ENCODE results near the gene KBTBD4.
"Not testable (repeated sequence)": the region's sequence is repeated elsewhere in the genome, so short reads cannot be mapped to it uniquely, and the experiment has no call there.

The KBTBD4 gene

DNA sequence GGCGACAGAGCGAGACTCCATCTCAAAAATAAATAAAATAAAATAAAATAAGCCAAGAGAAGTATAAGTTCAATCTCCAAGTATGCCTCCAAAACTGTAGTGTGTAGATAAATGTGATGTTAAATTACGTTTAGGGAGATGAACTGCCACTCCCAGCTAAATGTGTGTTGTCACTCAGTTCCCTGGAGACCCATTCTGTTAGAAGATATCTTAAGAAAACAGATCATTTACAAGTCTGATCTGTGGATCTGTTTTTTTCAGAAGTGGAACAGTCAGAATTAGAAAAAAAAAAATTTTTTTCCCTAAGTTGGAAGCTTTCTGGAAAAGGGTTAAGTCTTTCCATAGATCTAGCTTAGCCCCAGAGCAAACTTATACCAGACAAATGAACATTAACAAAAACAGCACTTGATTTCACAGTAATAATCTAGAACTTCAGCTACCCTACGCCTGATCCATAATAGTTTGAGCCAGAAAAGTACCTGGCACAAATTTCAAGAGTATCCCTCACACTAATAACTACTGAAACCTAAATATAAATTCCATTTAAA, 44.0 kb downstream of the KBTBD4 start:
- in situ Hi-C loops (cut with MboI; ENCODE audit: low pct_unique_long_range_greater_than_20kb, low sequenced_read_pairs) = no loop called here
- DNase-seq = no peak

DNA sequence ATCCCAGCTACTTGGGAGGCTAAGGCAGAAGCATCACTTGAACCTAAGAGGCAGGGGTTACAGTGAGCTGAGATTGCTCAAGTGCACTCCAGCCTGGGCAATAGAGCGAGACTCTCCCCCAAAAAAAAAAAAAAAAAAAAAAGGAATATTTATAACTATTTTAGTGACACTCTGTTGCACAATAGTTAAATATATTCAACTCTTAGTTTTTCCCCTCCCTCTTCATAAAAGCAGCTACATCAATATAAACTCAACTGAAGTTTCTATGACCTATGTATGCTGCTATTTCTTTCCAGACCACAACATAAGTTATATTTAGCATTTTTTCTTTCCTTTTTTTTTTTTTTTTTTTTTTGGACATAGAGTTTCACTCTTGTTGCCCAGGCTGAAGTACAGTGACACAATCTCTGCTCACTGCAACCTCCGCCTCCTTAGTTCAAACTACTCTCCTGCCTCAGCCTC, 45.0 kb downstream of the KBTBD4 start:
- DNase-seq = no peak
- in situ Hi-C loops (cut with MboI; ENCODE audit: low pct_unique_long_range_greater_than_20kb, low sequenced_read_pairs) = no loop called here

DNA sequence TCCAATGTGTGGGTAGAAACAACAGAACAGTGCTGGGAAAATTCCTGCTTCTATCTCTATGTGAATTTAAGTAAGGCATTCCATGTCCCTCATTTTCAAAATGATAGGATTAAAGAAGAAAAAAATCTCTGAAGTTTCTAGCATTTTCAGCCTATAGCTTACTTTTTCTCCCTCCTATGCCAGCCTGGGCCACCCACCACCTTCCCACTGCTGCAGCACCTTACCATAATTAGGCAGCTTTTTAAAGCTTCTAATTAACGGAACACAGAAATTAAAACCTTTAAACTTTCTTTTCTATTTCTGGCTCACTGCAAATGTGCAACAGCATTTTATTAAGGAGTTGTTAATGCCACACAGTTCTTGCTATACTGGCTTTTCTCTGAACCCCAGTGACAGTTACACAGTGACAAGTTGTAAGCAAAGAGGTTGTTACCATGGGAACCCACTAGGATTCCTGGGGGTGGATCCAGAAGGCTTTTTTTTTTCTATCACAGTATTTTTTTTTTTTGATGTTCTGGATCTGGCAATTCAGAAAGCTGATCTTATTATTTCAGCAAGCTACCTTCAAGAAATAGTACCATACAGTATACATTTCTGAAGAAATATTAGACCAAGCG, 46.1 kb downstream of the KBTBD4 start:
- in situ Hi-C loops (cut with MboI; ENCODE audit: low pct_unique_long_range_greater_than_20kb, low sequenced_read_pairs) = no loop called here
- no peak for DNase-seq

DNA sequence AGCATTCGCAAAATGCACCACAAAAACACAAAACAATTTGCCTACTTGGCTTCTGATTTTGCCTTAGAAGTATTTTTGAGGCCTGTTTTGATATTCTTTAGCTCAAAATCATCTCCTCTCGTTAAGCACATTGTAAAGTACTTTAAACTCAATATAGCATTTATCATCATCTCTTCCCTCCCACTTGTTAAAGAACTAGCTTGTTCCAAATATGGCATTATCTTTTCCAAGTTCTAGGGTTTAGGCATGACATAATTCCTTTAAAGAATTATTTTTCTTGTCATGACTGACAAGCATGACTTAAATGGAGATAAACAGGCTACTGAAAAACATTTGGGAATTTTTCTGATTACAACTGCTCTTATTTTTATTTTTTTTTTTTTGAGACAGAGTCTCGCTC, 47.1 kb downstream of the KBTBD4 start:
- DNase-seq = no peak
- in situ Hi-C loops (cut with MboI; ENCODE audit: low pct_unique_long_range_greater_than_20kb, low sequenced_read_pairs) = no loop called here

DNA sequence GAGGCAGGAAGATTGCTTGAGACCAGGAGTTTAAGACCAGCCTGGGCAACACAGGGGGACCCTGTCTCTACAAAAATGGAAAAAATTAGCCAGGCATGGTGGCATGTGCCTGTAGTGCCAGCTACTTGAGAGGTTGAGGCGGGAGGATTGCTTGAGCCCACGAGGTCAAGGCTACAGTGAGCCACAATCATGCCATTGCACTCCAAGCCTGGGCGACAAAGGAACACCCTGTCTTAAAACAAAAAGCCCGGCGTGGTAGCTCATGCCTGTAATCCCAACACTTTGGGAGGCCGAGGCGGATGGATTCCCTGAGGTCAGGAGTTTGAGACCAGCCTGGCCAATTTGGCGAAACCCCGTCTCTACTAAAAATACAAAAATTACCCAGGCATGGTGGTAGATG, 48.0 kb downstream of the KBTBD4 start:
- in situ Hi-C loops (cut with MboI; ENCODE audit: low pct_unique_long_range_greater_than_20kb, low sequenced_read_pairs); DNase-seq: not testable (repeated sequence)

DNA sequence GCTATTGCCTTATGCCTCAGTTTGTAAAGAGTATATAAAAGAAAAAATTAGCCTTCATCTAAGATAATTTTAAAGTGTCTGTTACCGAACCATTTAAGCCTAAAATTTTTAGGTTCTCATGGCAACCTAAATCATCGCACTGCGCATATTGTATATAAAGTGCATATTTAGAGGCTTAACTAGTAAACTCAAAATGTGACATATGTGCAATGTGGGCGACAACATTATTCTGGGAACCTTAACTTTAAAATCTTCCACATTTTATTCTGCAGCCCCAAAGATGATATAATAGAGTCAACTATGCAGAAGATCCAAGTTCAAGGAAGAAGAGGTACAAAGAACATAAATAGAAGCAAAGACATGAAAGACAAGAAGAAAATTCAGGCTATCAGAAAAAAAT, 48.8 kb downstream of the KBTBD4 start:
- in situ Hi-C loops (cut with MboI; ENCODE audit: low pct_unique_long_range_greater_than_20kb, low sequenced_read_pairs) = no loop called here
- no peak for DNase-seq

DNA sequence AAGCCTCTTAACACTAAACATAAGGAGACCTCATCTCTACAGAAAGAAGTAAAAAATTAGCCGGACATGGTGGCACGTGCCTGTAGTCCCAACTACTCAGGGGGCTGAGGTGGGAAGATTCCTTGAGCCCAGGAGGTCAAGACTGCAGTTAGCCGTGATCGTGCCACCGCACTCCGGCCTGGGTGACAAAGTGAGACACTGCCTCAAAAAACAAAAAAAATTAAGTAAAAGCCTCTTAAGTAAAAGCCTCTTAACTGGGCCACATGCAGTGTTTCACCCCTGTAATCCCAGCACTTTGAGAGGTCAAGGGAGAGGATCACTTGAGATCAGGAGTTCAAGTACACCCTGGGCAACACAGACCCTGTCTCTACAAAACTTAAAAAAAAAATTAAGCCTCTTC, 51.6 kb downstream of the KBTBD4 start:
- in situ Hi-C loops (cut with MboI; ENCODE audit: low pct_unique_long_range_greater_than_20kb, low sequenced_read_pairs) = no loop called here

DNA sequence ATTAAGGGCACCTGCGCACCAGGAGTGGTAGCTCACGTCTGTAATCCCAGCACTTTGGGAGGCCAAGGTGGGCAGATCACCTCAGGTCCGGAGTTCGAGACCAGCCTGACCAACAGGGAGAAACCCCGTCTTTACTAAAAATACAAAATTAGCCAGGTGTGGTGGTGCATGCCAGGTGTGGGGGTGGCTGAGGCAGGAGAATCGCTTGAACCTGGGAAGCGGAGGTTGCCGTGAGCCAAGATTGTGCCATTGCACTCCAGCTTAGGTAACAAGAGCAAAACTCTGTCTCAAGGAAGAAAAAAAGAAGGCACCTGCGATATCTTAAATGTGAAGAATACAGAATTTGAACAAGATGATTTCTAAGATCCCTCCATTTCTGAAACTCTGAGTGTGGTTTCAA, 52.7 kb downstream of the KBTBD4 start:
- in situ Hi-C loops (cut with MboI; ENCODE audit: low pct_unique_long_range_greater_than_20kb, low sequenced_read_pairs); DNase-seq: not testable (repeated sequence)

More for the DNA sequence above, 51.6 kb downstream of the KBTBD4 start:
- DNase-seq = no peak

DNA sequence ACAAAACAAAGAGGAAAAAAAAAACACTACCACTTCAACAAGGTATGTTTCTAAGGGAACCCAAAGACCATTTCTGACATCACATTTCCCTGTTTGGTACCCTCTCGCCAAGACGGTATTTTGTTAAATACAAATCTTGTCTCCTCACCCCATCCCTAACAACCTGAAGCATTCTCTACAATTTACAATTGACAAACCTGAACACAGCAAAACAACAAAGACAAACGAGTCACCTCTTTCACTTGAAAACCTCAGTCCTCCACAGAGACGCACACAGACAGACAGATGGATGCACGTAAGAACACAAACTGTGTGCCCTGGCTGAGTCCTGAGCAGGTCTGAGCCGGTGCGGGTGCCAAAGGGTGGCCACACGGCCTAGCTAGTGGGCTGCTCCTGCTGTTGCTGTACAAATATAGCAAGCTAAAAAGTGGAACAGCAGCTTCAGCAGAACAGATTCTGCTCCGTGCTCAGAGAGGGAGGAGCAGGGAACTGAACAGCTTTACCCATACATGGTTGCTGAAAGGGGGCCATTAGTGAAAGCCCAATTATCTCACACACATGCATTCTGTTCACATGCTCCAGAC, 54.4 kb downstream of the KBTBD4 start:
- DNase-seq = no peak
- in situ Hi-C loops (cut with MboI; ENCODE audit: low pct_unique_long_range_greater_than_20kb, low sequenced_read_pairs) = no loop called here

DNA sequence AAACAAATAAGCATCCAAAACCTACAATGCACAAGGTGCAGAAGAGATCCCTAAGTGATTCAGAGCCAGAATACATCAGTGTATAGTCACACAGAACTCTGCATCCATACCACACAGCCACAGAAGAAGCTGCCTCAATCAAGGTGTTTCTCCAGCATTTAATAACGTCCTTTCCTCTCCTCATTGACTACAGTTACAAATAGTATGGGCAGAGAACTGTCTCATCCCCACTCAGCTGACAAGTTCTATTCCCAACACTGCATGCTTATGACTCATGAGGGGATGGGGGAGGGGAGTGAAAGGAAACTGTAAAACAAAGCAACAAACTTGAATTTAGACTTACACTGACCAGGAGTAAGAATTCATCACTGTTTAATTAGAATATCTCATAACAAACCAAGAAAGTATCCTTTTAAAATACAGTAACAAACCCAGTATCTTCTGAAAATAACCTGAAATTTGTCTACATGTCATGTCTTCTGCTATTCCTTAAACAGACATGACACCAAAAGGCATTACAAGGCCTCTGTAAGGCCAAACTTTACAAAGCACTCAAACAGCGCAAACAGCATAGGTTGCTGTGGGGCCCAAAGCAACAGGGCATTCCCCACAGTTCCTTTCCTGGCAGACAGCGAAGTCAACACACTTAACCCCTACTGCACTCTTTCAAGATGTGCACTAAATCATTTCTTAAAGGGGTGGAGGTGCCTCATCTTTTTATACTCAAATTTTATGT, 55.1 kb downstream of the KBTBD4 start:
- peak; percentile 54 for DNase-seq
- in situ Hi-C loops (cut with MboI; ENCODE audit: low pct_unique_long_range_greater_than_20kb, low sequenced_read_pairs) = no loop called here

Measured in KBM-7 (cell line).